ENCODE results near the gene RNASE7.

The RNASE7 gene

DNA sequence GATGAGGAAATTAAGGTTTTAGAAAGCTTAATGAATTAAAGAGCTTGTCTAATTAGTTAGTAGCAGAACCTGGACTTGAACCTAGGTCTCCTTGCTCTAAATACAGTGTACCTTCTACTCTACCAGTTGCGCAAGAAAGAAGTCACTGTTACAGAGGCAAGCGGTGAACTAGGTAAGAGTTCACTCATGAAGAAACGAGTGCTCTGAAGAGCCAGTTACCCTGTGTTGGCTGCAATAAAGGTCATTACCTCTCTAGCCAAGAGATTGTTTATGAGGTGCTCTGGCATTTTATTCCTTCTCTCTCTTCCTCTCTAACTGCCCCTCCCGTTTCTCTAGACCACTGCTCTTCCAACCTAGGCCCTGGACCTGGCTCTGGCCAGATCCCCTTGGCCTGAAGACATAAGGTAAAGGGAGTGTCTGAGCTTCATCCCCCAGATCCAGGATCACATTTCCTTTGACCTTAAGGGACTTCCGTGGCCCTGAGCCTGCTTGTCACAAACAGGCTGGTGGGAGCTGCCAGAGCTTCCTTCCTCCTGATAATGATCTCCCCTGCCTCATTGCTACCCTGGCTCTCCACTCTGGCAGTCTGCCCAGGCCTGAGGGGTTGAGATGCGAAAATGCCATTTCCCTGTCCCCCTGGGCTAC lies 1.9 kb downstream of the RNASE7 start:
- peak in 1 of 2 donors; percentile 23 for DNase-seq

DNA sequence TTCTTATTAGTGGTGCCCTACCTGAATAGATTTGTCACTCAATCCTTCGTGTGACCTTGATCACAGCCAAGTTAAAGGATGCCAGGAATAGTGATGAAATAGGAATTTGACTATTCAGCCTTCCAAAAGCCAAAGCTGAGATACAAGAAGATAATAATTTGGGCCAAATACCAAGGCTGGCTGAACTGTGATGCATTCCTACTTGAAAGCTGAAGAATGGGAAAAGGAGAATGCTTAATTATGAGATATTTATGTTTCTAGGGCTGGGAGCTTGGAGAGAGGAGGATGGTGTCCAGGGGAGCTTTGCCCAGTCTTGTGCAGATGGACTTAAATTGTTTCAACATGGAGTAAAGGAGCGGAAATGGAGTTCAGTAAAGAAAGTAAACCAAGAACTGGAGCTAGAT lies 5.2 kb downstream of the RNASE7 start:
- DNase-seq = no peak

DNA sequence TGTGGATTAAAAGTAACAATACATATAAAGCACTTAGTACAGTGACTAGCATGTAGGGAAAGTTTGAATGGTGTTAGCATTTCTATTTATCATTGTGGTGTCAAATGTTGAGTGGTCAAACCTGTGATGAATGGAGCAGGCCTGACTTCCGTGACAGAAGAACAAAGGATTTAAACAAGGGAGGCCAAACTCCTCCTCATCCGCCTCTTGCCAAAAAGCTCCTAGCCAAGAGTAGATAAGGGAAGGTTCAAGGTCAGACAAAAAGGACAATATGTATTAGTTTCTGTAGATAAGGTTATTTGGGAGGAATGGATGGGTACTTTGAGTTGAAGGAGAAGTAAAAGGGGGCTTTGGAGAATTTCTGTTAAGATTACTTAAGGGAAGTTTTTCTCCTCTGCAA lies 6.5 kb downstream of the RNASE7 start:
- no peak for DNase-seq

DNA sequence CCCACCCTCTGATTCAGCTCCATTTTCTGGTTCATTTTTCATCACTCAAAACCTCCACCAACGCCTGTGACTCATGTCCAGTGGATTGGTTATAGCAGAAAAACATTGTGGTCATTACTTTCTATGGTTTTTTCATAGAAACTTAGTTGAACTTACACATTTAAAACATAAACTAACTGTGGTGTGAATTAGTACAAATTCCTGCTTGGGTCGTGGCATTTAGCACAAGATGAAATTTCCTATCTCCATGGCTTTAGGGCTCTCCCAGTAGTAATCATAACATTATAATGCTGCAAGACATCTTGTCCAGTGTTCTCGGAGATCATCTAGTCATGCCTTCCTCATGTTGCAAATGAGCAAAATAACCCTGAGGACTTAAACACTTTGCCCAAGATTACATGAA lies 7.1 kb downstream of the RNASE7 start:
- DNase-seq = no peak

DNA sequence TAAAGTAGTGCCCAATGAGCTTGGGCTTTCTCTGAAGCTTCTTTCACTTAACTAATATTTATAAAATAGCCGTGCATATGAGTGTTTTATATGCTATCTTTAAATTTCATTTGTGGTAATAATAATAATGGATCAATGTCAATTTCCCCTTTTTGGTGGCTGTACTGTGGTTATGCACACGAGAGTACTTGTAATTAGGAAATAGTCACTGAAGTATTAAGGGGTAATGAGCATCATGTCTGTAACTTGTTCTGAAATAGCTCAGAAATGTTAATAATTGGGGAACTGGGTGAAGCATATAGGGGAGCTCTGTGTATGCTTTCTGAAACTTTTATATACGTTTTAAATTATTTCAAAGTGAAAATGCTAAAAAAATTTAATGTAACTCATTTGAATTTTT lies 8.4 kb downstream of the RNASE7 start:
- DNase-seq = no peak

DNA sequence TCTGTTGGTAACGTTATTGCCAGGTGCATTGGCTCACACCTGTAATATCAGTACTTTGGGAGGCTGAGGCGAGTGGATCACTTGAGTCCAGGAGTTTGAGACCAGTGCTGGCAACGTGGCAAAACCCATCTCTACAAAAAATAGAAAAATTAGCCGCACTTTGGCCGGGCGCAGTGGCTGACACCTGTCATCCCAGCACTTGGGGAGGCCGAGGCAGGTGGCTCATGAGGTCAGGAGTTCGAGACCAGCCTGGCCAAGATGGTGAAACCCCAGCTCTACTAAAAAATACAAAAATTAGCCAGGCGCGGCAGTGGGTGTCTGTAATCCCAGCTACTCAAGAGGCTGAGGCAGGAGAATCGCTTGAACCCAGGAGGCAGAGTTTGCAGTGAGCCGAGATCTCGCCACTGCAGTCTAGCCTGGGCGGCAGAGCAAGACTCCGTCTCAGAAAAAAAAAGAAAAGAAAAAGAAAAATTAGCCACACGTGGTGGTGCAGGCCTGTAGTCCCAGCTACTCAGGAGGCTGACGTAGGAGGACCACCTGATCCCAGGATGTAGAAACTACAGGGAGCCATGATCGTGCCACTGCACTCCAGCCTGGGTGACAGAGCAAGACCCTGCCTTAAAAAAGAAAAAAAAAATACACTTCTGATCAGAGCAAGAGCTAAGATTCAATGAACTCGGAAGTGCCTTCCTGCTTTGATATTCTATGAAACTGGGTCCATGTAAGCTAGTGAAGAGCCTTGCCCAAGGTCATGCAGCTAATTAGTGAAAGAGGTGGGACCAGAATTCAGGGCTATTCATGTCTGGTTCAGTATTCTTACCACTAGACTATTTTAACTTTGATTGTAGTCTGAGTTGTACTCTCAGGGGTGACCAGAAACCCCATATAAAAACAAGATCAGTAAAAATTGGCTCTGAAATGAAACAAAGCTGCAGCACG lies 11.3 kb downstream of the RNASE7 start:
- no peak for DNase-seq

DNA sequence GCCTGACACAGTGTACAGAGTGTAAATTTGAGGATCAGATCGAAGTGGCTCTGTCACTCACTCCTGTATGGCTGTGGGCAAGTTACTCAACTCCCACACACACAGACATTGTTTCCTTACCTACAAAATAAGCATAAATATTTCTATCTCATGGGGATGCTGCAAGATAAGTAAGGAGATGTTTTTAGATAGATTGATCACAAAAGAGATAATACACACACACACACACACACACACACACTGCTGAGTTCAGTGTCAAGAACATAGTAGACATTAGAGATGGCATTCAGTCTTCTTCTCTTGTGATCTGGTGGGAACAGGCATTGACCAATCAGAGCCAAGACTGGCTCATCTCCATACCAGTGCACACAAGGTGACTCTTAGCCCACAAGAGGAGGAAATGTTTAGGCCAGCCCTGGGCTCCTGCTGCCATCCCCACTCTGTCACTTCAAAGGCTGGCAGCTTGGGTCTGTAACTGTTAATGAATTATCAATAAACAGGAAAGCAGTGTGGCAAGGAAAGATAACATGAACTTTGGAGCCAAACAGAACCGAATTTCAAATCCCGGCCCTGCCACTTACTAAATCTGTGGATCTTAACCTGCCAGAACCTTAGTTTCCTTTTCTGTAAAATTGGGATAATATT lies 12.1 kb downstream of the RNASE7 start:
- no peak for DNase-seq

DNA sequence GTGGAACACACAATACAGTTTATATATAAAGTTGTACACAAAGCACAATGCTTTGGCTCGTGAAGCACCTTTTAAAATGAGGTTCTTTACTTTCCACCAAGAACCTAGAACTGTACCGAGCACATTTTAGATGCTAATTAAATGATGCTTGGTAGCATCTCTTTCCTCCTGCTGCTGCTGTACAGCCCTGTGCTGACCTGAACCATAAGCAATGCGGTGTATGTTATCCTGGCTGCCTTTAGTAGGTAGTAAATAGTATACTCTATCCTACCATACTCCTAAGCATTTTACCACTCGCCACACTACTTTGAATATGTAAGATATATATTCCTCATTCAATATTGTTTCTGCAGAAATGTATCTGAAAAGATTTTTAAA lies 12.6 kb downstream of the RNASE7 start:
- DNase-seq = no peak

DNA sequence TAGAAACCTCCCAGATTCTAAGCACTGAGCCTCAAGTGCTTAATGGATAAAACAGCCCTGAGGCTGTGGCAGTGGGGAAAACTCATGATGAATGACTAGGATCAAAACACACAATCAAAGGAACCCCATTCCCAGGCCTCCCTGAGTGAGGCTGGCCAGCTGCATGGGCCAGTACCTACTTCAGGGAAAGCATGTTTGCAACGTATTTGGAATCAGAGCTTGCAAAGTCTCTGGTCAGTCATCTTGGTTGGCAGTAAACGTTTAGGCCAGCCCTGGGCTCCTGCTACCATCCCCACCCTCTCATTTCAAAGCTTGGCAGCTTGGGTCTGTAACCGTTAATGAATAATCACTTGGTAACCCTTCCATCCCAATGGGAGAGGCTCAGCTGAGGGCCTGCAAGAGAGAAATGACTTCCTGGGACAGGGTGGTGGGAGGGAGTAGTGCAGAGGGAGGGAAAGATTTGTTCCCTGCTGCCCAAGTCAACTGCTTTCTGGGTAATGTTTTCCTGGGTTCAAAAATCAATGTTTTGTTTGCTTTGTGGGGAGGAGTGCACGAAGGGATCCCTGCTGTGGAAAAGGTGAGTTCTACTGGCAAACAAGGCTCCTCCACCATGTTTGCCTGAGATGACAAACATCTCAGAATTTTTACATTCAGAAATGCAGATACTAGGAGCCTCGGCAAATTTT lies 13.4 kb downstream of the RNASE7 start:
- no peak for DNase-seq

DNA sequence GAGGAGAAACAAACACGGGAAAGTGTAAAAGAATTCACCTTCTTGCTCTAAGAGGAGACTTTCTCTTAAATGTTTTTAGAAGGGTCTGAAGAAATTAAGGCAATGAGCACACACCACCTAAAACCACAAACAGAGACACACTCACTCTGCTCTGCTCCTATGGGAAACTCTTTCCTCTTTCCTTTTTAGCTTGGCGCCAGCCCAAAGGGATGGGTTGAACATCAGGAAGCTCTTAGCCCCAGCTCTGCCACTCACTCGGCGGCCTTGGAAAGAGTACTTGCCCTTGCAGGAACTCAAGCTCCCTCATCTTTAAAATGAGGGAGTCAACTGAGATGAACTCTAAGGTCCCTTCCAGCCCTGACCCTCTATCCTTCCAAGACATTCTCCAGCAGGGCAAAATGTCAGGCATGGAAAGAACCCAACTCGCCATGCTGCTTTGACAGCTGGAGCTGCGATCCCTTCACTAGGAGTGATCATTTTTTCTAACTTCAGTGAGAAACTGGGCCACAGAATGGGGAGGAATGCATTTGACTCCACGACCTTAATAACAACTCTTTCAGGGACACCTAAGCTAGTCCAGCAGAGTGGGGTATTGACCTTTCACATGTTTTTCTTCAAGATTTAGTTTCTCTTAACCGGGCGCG lies 14.5 kb downstream of the RNASE7 start:
- DNase-seq = no peak

DNA sequence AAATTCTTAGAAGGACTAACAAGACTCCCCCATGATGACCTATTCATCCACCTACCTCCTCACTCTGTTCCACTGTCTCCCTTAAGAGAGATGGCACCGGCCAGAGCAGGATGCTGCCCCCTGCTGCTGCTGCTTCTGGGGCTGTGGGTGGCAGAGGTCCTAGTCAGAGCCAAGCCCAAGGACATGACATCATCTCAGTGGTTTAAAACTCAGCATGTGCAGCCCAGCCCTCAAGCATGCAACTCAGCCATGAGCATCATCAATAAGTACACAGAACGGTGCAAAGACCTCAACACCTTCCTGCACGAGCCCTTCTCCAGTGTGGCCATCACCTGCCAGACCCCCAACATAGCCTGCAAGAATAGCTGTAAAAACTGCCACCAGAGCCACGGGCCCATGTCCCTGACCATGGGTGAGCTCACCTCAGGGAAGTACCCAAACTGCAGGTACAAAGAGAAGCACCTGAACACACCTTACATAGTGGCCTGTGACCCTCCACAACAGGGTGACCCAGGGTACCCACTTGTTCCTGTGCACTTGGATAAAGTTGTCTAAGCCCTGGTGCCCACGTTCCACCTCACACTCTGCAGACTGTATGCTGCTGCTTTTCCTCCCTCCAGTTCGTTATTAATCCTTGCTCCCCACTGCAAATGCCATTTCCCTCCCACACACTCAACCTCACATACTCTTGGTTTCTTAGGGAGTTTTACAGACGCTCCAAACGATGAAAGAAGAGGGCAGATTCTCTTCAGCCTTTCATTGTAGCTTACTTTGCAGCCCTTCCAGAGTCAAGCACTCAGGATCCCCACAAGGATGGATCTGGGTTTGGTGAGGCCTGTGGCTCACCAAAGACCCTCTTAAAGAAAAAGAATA lies 15.9 kb downstream of the RNASE7 start, which contains the start of gene RNASE8:
TSS of gene RNASE8 (plus strand) at position 20 of the 873 bp plus-strand sequence. CDS start at position 91, 71 bp downstream.
- DNase-seq = no peak

DNA sequence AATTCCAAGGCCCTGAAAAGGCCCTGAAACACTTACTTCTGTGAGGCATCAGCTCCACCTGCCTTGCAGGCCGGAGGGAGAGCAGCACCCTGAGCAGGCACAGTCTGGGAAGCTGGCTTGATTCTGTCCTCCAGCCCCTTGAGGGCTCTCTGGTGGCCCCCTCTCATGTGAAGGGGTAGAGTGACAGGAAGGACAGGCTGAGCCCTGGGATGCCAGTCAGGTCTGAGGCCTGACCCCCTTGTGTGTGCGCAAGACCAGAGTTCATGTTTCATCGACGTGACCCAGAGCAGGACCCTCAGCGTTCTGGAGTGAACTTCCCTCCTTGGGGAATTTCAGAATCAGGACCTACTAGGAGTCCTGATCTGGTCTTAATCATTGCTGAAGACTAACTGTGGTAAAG lies 16.7 kb downstream of the RNASE7 start:
- no peak for DNase-seq

DNA sequence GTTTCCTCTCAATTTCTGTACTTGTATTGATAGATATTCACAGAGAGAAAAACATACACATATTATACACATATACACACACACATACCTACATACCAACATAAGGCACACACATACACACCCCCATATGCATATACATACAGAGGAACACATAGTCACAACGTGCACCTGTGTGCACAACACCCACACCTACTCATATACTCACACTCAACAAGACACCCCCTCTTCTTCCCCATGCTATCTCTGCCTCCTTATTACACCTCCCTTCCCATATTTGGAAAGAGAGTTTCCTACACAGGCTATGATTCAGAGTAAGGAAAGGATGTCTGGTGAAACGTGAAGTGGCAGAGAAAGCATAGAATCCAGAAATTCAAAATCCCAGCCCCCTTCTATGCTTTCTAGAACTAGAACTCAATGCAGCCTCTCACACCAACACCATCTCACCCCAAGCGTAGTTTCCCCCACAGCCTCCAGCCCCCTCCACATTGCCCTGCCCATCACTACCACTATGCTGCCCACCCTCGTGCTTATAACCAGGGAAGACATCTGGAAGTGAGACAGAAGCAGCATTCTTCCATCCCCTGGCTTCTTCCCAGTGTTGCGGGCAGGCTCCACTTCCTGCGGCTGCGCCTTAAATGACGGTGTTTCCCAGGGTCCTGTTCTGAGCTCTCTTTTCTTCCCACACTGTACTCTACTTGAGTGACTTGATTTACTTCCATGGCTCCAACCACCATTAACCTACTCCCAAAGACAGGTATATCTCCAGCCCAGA lies 17.9 kb downstream of the RNASE7 start:
- no peak for DNase-seq

DNA sequence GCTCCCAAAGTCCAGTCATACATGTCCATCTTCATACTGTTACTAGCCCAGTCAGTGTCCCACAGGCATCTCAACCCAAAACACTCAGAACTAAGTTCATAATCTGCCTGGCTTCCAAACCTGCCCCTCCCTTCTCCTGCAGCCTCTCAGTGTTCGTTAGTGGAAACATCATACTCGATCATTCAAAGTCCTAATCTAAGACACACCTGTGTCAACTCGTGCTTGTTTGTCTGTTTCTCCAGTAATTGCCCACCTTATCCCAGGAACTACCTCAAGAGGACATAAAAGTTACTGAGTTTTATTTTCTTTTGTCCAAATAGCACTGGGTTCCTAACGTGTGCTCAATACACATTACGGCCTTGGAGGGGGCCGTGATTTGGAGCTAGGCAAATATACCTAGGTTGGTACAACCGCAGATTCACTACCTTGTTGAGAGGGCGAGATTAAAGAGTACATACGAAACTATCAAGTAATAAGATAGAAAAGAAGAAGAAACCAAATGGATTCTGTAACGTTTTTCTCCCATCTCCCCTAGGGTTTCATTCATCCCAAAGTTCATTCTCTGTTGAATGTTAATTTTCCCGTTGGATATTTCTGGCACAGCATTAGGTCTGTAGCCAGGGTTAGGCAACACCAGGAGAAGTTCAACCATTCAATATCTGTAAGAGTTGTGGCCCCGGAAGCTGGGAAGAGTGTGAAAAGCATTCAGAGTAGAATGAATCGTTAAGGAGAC lies 18.6 kb downstream of the RNASE7 start:
- no peak for DNase-seq

DNA sequence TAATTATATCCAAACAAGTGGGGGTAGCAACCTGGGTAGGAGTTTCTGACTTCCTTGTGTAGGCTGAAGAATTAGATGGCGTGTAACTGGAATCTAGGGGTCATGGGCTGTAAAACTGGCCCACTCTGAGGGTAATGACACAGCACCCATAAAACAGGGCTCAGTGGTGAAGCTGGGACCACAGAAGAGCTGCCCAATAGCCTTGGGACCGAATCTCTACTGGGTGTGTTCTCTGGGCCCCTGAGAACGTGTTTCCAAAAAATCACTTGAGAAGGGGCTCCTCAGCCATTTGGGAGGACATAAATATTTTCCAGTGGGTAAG lies 19.1 kb downstream of the RNASE7 start:
- no peak for DNase-seq

DNA sequence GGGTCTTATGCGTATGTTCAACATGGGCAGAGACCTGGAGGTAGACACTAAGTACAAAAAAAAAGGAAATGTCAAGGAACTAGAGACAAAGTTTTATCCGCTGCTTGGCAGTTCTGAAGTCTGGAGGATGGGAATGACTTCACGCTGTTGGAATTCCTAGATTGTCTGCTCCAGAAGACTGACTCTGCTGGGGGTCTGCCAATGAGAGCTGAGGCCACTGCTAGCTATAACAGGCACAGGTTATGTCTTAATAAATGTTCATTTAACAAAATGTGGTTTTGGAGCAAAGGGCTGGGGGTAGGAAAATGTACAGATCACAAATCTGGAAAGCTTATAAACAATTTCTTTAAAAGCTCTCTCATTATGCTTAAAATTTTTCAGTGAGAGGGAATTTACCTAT lies 21.3 kb downstream of the RNASE7 start:
- DNase-seq = no peak

DNA sequence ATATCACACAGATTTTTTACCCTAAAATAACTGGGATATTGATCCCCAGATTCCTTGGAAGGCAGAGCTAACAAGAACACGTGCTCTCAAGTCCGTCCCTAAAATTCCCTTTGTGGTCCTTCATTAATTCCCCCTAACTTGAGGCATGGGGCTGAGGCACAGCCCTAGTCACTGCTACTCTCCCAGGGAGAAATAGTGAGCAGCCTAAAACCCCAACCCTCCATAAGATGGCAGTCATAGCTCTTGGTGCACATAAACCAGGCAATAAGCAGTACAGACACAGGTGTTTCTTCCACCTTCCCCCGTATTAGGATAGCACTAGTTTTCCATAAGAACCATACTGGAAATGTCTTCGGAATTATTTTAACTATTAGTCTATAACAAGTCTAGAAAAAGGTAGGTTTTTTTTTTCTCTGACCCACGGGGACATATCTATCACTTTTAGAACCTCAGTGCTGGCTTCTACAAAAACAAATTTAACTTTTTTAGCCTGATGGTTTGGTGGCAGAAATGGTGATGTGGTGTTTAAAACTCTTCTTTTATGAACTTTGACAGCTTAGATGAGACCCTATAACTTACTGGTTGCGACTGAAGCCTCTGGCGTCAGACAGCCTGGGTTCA lies 24.8 kb downstream of the RNASE7 start:
- DNase-seq = peak in 1 of 2 donors; percentile 39

DNA sequence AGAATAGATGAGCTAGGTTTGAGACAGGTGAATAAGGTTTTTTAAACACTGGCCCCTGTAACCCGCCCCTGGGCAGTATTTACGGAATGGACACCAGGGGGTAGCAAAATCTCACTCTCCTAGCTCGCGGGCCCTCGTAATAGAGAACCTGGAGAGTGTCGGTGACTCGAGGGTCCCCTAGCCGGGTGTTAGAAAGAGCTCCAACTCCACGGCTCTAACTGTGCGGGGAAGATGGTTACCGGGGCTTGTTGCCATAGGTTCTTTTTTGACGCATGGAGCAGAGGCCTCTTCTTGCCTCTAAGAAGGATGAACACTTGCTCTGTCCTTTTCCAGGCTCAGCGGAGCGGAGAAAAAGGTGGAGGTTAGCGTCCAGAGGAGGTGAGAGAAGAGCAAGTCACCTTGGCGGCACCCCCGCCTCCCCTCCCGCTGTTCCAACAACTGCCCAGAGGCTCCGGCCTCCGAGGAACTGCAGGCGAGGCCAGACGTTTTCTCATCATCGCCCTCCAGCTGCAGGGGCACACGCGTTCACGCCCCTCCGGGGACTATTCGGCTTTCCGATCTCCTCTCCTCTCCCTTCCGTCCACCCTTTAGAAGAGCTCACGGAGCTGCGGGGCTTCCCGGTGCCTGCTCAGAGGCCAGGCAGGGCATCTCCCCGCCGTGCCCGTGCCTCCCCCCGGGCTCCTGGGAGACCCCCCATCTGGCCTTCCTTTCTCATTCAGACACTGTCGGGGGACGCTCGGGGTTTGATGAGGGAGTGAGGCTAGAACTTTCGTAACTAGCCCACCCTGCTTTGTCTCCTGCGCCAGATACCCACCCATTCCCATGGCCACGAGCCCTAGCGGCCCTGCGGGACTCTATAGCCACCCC lies 26.6 kb downstream of the RNASE7 start:
- DNase-seq = peak; percentile 70 to 76

Measured in CD4-positive, alpha-beta T cell treated with Interleukin-1 beta for 1 hour (primary cell).